GM12878 (cell line): ENCODE results near the gene RRH.

Source experiments
- BCLAF1 ChIP-seq: fragments of 450-650 bp; IDR thresholded peaks from 2 replicates; pipeline ENCODE4 v1.6.1; 2017; ENCODE audit warnings: antibody characterized with exemption, mild to moderate bottlenecking, moderate library complexity
- BHLHE40 ChIP-seq, 2 experiments: fragments of 450-650 bp in 1 of 2; IDR thresholded peaks; 2 replicates each; pipeline ENCODE4 v1.6.1; 2011 to 2017; ENCODE audit warnings: low read depth in 2 of 2, borderline replicate concordance in 1 of 2, improper control_type of control experiment in 1 of 2, low read length in 1 of 2, mild to moderate bottlenecking in 1 of 2
- CTCF ChIP-seq, 3 experiments: IDR thresholded peaks in 2 of 3; conservative IDR thresholded peaks in 1 of 3; 2 replicates each; pipeline ENCODE4 v1.5.1; 2011; ENCODE audit warnings: low read depth in 3 of 3, low read length in 3 of 3, mild to moderate bottlenecking in 3 of 3, control low read depth in 2 of 3, moderate library complexity in 2 of 3, inconsistent platforms in 1 of 3, mixed read lengths in 1 of 3; ENCODE audit not compliant: control insufficient read depth in 2 of 3, insufficient read depth in 1 of 3; ENCODE audit errors: extremely low read depth in 1 of 3
- POLR2A ChIP-seq: IDR thresholded peaks from 2 replicates; pipeline ENCODE4 v1.6.1; 2011; ENCODE audit warnings: low read depth, mild to moderate bottlenecking, low read length
- RAD51 ChIP-seq: fragments of 450-650 bp; IDR thresholded peaks from 2 replicates; pipeline ENCODE4 v1.6.1; 2016; ENCODE audit warnings: moderate library complexity, mild to moderate bottlenecking, inconsistent platforms
- RBBP5 ChIP-seq: fragments of 200-600 bp; sonication (generic); conservative IDR thresholded peaks from 2 replicates; pipeline ENCODE4 v1.6.1; 2016
- SMAD1 ChIP-seq: fragments of 450-650 bp; IDR thresholded peaks from 2 replicates; pipeline ENCODE4 v1.6.1; 2018; ENCODE audit warnings: mild to moderate bottlenecking, low read depth; ENCODE audit not compliant: partially characterized antibody
- TBL1XR1 ChIP-seq: IDR thresholded peaks from 2 replicates; pipeline ENCODE4 v1.6.1; 2012; ENCODE audit warnings: low read depth, low read length, improper control_type of control experiment

GRCh38 chr4:109864134-109864533, 36.4 kb downstream of the RRH start:
- TF ChIP-seq BHLHE40 (IDR thresholded peaks at IDR 0.05; ENCODE audit: borderline replicate concordance in 1 of 2, low read depth in 2 of 2, low read length in 1 of 2) (no peak), POLR2A (no peak), RAD51 (no peak), TBL1XR1 (no peak), BCLAF1 (no peak), CTCF (IDR thresholded peaks at IDR 0.05 in 2 of 3, conservative IDR thresholded peaks at IDR 0.05 in 1 of 3; ENCODE audit: control insufficient read depth in 2 of 3, extremely low read depth in 1 of 3, insufficient read depth in 1 of 3, low read depth in 3 of 3, low read length in 3 of 3) (no peak), SMAD1 (no peak), RBBP5 (no peak)
